CD4-positive, alpha-beta T cell treated with Interleukin-12 subunit alpha and Interleukin-12 subunit beta, for 1 hour (primary cell): ENCODE results near the gene ZFYVE28.

ENCODE experiments used
- DNase-seq: peaks from one replicate; pipeline ENCODE4 v3.0.0-alpha.2; 2020

ZFYVE28 gene

DNA sequence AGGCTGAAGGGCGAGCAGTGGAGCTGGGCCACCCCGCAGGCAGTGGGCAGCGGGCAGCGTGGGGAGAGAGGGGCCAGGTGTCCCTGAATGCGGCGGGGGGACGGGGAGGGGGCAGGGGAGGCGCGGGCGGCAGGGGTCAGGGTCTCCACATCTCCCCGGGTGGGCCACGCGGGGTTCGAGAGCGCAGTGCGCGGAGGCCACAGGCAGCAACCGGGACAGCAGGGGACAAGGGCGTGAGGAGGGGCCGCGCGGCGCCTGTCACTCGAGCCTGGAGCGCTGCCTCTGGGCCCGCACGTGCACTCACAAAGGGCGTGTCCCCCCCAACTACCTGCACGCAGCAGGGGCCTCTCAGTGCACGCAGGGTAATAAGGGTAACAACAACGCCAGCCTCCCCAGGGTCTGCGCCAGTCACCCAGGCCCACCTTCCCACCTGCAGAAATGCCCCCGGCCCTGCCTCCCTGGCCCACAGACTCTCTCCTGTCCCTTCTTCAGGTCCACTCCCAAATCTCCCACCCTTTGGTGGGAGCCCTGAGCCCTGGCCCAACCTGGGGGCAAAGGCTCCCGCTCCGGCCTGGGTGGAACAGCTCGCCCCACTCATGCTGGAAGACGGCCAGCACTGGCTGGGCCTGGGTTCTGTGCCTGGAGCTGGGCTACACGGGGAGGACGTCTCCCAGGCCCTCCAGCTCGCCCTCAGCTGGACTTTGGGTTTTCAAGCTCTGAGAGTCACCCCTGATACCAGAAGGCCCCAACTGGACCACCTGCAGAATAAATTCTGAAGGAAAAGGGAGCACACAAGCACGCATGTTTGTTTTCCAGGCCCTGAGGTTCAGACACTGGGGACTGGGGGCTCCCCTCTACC lies 53.2 kb downstream of the ZFYVE28 start:
- DNase-seq: peak; percentile 12

DNA sequence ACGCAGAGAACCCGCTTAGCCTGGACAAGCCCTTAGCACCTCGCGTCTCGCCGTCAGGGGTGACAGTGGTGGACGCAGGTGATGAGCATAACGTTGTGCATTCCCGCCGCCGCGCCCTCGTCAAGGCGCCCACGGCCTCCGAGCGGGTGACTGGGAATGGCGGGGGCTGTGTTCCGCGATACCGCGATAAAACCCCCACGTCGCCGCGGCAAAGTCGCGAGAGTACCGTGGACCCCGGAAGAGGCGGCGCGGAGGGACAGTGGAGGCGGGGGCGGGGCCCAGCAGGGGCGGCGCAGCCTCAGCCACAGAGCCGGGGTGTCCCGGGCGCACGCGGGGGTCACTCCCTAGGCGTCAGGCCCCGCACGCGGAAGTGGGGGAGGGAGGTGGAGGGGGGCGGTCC lies 53.8 kb downstream of the ZFYVE28 start:
- DNase-seq: peak; percentile 68

DNA sequence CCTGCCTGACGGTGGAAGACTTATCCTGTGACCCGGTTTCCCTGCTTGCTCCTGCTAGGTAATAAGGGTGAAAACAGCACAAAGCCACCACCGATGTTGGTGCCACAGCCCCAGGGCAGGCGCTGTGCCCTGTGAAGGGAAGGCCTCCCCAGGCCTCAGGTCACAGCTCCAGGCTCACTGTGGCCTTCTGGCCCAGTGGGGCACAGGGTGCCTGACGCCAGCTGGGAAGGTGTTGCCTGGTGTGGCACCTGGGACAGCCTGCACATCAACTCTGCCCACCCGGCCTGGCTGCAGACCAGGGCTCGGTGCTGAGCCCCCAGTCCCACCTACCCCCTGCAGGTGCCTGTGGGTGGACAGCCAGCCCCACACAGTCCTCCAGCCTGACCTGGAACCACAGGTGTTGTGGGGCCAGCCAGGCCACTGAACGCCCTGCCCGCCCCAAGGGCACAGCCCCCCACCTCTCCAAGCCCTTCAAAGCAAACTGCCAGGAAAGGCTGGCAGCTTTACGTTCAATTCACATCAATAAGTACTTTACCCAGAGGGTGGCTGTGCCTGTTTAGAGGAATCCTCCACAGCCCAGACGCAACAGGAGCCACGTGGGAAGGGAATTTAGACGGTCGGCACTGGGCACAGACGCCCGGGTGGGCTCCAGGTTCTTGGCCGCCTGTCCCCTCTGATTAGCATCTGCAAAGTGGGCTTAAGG lies 54.3 kb downstream of the ZFYVE28 start:
- no peak for DNase-seq

DNA sequence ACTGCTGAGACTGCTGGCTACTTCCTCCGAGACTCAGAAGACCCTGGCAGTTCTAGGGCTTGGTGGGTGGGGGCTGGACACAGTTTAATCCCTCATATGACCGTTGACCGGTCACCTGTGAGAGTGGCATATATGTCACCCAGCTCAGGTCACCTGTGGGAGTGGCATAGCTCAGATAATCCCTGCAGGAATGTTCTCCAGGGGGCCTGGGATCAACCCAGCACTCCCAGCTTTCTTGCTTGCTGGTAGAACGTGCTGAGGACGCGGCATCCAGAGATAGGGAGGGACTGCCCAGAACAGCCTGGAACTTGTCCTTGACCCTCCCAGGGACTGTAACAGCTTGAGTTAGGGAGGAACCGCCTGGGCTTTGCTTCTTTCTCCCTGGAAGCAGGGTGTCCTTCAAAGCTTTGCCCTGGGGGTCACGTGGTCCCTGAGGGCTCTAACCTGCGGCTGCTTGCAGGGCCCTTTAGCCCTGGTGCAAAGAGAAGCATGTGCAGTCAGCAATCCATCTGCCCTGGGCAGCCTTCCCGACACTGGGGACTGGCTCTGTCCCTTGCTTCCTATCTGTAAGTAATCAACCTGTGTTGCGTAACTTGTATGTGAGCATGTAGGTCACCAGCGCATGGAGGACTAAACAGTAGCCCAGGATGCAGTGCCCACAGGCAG lies 55.3 kb downstream of the ZFYVE28 start:
- no peak for DNase-seq

DNA sequence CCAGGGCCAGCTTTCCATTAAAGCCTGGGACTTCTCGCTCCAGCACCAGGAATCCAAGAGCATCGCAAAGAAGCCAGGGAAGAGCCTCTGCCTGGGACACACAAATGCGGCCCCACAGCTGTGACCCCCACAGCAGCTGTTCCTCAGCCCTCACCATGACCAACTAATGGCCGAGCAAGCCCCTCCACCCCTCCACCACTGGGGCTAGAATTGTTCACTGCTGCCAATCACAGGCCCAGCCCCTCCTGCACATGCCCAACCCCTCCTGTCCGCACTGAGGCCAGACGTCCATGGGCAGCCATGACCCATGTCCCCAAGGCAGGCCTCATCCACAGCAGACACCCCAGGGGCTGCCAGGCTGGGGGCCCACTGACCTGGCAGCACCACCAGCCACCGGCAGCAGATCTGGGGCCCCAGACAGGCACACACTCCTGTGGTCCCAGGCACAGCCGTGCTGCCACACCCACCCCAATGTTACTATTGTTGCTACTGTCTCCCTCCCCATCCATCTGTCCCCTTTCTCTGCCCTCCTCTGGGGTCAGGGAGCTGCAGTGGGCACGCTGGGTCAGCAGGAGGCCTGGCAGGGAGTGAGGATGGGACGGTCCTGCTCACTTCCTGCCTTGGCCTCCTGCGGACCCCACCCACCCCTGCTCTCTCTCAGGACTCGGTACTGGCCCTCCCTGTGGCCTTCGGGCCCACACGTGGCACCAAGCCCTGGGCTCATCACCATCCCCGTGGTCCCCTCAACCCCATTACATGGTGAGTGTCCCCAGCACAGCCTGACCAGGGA lies 56.0 kb downstream of the ZFYVE28 start:
- DNase-seq: no peak

DNA sequence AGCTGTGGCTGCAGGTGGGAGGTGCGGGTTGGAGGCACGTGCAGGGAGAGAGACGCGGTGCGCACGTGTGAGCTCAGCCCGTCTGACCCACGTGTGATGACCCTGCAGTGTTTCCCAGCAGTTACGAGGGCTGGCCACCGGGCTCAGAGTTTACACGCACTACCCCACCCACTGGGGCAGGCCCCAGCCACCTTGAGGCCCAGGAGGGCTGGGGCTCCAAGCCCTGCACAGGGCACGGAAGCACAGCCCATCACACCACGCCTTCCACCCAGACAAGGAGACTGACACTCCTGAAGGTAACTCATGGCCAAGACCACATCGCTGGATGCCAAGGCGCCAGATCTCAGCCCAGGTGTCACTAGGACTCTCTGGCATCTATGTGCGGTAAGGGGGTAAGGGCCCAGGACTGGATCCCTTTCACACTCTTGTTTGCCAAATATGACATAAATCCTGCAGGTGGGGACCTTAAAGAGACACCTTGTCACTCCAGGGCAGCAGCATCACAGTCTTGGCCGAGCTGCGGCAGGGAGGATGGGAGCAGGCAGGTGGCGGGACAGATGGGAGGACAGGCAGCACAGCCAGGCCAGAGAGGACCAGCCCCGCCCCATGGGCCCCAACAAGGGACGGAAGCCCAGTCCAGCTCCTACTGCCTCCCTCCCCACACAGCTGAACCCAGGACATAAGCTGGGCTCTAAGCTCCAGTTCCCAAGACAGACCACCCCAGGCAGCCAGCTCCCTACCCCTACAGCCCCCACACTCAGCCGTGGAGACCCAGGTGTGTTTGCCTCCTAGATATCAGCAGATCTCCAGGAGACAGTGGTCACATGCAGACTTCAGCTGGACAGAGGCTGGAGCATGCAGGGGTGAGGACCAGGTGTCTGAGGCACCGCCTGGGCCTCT lies 56.8 kb downstream of the ZFYVE28 start:
- no peak for DNase-seq

DNA sequence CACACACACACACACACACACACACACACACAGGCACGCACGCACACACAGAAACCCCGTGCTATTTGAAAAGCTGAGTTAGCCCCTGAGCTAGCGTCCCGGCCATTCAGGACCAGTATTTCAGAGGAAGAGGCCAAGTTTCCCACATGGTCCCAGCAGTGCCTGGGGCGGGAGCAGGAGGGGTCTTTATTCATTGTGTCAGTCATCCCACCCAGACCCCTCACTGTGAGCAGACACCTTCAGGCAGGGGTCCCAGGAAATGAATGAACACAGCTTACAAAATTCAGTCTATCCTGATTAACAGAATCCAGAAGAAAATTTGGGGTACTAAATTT lies 58.1 kb downstream of the ZFYVE28 start:
- DNase-seq: no peak

DNA sequence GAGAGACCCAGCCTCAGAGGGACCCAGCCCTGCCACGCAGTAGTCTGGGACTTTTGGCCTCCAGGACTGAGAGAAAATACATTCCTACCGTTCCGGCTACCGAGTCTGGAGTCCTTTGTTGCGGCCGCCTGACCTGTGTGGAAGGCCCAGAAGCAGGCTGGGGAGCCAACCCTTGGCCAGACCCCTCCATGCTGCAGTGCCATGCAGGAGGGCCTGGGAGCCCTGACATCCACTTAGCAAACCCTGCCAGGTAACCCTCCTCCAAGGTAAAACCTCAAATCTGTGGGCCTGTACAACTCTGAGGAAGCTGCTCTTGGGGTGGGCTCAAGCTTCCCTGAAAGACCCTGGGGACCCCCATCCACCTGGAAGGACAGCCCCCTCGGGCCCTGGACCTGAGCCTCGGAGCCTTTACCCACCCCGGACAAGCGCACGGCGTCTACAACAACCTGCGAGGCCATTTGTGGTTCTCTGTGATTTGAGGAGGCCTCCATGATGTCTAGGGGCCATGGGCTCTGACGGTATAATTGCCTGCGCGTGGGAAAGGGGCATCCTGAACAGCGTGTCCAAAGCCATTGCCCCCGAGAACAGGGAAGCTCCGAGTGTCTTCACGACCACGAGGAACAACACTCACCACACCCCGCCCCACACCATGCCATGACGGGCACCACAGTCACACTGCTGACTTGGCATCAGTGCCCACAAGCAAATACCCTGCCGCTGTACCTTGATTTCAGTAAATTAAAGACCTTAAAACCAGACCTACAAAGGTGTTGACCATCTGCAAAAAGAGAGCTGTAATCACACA lies 58.7 kb downstream of the ZFYVE28 start:
- DNase-seq: no peak

DNA sequence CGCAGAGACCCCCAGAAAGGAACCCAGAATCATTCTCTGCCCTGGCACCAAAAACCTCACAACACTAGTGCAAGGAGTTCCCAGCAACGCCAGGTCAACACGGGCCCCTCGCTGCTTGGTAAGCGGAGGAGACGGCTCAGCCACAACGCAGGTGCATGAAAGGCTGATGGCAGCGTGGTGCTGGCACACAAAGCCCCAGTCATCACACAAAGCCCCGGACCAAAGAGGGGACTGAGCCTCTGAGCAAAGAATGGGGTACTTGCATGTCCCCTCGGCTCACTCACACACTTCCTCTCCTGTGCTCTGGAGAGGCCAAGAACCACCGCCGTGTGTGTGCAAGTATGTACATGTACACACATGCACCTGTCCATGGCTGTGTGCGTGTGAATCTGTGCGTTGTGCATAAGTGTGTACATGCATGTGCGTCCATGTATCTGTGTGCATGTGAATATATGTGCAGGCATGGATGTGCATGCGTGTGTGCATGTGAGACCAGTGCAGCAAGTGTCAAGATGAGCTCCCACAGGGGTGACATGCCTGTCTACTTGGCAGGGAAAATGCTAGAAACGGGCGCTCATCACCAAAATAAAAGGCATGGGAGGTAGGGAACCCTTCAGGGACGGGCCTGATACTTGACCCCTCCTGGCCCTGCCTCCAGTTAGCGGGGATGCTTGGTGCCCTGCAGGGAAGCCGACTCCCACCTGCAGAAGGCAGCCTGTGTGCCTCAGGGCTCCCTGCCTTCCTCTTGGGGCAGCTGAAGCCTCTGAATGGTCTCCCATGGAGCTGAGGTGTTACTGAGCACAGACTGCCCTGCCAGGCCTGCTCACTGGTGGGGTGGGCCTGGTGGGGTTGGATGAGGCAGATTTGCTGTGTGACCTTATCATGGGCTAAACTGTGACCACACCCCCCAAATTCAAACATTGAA lies 60.4 kb downstream of the ZFYVE28 start:
- no peak for DNase-seq

DNA sequence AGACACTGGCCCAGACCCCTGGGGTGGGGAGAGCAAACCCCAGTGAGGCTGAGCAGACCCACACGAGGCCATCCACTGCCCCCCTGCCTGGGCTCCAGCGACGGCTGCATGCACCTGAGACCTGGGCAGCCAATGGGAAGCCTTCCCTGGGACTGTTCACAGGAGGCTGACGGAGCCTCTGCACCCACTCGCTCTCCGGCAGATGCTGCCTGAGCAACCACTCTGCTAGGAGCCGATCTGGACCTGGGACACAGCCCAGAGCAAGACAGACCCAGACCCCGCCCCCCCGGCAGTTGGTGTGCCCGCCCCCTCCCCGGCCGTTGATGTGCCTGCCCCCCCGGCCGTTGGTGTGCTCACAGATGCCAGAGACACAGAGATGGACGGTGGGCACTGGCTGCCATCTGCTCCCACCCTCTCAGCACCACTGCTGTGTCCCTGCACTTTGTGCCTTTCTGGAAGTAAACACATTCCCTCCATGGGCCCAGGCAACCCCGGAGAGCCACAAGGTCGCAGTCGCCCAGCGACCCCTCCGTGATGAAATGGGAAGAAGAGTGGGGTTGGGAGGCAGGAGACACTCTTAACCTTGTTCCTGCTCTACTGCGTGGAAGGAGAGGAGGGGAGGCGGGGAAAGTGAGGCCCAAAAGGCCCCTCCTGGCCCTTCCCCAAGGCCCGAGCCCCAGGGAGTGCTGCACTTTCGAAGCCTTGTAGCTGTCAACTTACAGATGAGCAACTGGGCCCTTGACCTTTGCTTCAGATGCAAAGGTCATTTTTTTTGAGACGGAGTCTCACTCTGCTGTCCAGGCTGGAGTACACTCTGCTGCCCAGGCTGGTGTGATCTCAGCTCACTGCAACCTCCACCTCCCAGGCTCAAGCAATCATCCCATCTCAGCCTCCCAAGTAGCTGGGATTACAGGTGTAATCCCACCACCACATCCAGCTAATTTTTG lies 62.0 kb downstream of the ZFYVE28 start:
- no peak for DNase-seq

DNA sequence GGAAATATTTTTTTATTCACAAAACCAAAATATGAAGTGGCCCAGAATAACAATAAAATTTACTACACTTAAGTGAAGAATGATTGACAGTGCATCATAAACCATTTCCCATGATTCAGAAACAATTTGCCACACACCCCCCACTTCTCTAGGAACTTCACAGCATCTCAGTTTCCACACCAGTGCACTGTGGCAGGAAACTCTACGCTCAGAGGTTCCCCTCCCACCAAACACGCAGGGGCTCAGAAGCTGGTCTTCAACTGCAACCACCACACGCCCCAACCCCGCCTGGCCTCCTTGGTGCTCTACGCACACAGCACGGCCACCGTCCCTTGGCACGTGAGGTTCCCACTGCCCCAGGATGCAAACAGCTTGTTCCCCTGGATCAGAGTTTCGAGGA lies 63.7 kb downstream of the ZFYVE28 start:
- DNase-seq: no peak

DNA sequence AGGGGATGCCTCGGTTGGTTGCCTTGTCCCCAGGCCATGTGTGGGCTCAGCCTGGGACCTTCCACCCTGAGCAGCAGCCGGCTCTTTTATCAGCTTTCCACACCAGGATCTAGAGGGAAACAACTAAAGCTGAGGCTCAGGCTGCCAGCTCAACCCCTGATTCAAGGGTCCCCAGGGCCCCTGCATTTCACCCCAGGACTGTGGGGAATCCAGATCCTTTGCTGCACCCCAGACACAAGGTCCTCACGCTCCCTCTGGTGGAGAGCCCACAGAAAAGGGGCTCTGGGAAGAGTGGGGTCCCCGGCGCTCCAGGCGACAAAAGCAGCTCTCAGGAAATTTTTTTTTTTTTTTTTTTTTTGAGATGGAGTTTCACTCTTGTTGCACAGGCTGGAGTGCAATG lies 64.3 kb downstream of the ZFYVE28 start:
- peak; percentile 28 for DNase-seq

DNA sequence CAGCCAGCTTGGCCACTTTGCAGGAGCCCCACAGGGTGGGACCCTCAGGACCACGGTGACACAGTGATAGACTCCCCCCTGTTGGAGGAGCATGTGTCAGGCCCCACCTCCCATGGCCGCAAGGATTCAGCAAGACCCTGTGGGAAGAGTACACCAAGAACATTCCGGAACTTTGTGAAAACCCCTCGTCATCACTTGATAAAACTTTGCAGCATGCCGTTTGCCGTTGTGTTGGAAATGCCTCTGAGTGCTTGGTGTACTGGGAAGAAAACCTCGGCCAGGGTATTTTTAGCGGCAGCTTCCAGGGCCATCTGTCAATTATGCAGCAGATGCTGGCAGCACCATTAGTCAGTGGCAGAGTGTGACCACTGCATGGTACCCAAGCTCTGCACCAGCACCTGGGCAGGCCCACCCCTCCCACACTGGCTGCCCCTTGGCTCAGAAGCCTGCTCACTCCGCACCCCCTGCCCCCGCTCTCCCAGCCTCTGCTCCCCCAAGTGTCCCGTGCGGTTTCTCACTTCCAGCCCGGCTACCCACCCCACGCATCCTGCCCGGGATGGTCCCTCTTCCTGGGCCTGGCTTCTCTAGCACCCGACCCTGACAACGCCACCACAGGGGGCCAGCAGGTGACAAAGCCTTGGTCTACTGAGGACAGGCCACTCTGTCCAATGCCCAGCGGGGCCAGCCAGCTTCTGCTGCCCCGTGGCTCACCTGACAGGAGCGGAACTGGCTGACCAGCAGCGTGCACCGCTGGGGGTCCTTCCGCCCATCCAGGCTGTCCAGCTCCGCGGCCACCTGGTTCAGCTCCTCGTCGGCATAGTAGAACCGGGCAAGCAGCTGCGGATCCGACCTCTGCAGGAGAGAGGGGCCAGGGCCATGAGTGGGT lies 65.0 kb downstream of the ZFYVE28 start:
- no peak for DNase-seq

DNA sequence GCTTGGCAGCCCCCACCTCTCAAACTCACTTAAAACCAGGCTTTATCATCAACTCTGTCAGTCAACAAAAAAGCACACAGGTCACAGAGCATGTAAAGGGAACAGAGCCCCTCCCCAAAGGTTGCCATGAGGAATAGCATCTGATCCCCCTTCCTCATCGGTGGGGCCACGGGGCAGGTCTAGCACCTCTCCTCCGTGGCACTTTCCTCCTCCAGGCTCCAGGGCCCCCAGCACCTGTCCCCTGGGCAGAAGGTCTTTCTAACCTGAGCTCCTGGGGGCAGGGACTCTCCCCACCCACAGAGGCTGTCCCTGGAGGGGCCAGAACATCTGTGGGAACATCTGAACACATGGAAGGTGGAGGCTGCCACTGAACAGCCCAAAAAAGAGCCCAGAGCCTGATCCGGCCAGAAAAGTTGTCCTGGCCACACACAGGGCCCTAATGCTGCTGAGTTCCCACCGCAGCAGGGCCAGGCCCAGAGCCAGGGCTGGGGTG lies 65.7 kb downstream of the ZFYVE28 start:
- no peak for DNase-seq

DNA sequence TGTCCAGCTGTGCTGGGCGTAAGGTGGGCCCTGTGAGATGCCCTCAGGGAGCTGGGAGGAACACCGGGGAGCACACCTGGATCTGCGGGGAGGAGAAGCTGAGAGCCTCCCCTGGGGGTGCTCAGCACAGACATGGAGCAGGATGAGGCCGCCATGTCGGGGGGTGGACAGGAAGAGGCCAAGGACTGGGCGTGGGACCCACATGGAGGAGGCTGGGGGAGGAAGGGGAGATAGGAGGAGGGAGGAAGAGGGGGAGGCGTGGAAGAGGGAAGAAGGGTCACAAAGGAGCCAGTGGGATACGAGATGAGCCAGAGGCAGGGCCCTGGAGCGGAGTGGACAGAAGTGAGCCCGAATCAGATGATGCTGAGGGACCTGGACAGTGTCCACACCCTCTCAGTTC lies 66.3 kb downstream of the ZFYVE28 start:
- no peak for DNase-seq

DNA sequence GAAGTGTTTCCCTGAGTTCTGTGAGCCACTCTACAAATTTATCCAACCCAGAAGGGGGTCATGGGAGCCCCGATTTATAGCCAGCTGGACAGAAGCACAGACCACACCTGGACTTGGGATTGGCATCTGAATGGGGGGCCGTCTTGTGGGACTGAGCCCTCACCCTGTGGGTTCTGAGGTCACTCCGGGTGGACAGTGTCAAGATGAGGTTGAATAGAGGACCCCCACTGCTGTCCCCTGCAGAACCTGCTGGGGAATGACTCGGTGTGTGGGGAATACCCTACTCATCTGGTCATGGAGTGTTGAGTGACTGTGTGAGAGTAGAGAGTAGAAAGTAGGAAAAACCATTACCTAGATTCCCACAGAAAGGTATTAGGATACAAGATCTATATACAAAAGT lies 67.5 kb downstream of the ZFYVE28 start:
- DNase-seq: no peak

DNA sequence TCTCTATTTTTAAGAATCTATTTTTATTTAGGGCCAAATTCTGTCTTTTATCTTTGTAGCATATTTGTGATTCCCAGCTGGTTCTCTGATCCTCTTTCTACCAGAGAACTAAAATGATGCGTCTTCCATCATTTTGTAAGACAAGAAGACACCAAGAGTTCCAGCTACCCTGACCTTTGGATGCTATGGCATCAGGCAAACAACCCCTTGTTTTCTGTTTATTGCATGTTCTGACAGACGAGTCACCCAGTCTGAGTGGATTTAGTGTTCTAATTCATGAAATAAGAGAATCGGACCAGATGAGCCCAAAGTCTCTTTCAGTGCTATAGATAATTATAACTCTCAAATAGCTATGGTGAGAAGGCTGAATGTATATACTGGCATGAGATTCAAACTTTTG lies 69.7 kb downstream of the ZFYVE28 start:
- no peak for DNase-seq

DNA sequence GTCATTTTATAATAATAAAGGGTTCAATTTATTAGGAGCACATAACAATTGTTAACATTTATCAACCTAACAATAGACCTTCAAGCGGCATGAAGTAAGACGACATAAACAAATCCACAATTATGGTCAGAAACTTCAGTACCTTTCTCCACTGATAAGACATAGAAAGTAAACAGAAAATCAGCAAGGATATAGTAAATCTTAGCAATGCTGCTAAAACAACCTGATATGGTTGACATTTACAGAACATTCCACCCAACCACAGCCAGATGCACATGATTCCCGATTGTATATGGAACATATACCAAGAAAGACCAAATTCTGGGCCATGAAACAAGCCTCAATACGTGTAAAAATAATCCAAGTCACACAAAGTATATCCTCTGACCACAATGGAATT lies 71.3 kb downstream of the ZFYVE28 start:
- no peak for DNase-seq
